Endothelial cell (in vitro differentiated cells): ENCODE results near the gene SRP54. TPM values are rescaled to one million over a fixed set of nuclear protein-coding genes. Genes with fewer than 3 reads are reported as not detected.

Source experiments
- DNase-seq: peaks from one replicate; pipeline ENCODE4 v3.0.0; 2021; ENCODE audit warnings: low spot score
- H3K27ac Mint-ChIP-seq: one replicate; pipeline ENCODE4 v1.8.0; 2021; ENCODE audit warnings: mixed read lengths, inconsistent platforms; ENCODE audit not compliant: unreplicated experiment
- H3K27me3 Mint-ChIP-seq: one replicate; pipeline ENCODE4 v1.8.0; 2021; ENCODE audit warnings: mild to moderate bottlenecking, moderate library complexity, mixed read lengths, inconsistent platforms; ENCODE audit not compliant: unreplicated experiment
- H3K36me3 Mint-ChIP-seq: one replicate; pipeline ENCODE4 v1.8.0; 2021; ENCODE audit warnings: mild to moderate bottlenecking, low read depth, mixed read lengths, inconsistent platforms; ENCODE audit not compliant: unreplicated experiment
- H3K4me1 Mint-ChIP-seq: one replicate; pipeline ENCODE4 v1.8.0; 2021; ENCODE audit warnings: mild to moderate bottlenecking, mixed read lengths, inconsistent platforms; ENCODE audit not compliant: unreplicated experiment
- H3K4me3 Mint-ChIP-seq: one replicate; pipeline ENCODE4 v1.8.0; 2021; ENCODE audit warnings: mild to moderate bottlenecking, mixed read lengths, inconsistent platforms; ENCODE audit not compliant: unreplicated experiment
- H3K9me3 Mint-ChIP-seq: one replicate; pipeline ENCODE4 v1.8.0; 2021; ENCODE audit warnings: mixed read lengths, inconsistent platforms; ENCODE audit not compliant: unreplicated experiment
- CTCF ChIP-seq: fragments of 200-600 bp; sonication (generic); IDR thresholded peaks from one replicate; pipeline ENCODE4 v1.5.0; 2021; ENCODE audit warnings: antibody characterized with exemption; ENCODE audit not compliant: unreplicated experiment
- total RNA-seq: library from RNA; stranded (reverse); fragmentation: NEBNext Ultra II Directional; extraction: Animal tissue kit (Norgen Biotek cat#: 25700); gene quantifications from one replicate; pipeline ENCODE4 v1.2.1, GENCODE V29; 2021; ENCODE audit not compliant: unreplicated experiment

The SRP54 gene
- total RNA-seq, 1 donor from 2014 or later: 47.7 TPM

- H3K27me3 Mint-ChIP-seq: no peaks in the 10 kb centered on the region
- no peak for TF ChIP-seq CTCF
- no peak overlapping the region for H3K27ac Mint-ChIP-seq
- H3K9me3 Mint-ChIP-seq: no peaks in the 10 kb centered on the region
- H3K36me3 Mint-ChIP-seq: no peaks in the 10 kb centered on the region
- H3K4me1 Mint-ChIP-seq: peaks cover 9% of the 10 kb centered on the region
- no peak overlapping the region for H3K4me3 Mint-ChIP-seq
- no peak for DNase-seq
These were observed 12.1 kb upstream of the SRP54 start for GRCh38 chr14:34970665-34971064.

GRCh38 chr14:34971381-34971780 lies 11.4 kb upstream of the SRP54 start:
- Mint-ChIP-seq H3K27ac (no peak overlapping the region), H3K4me1 (peaks cover 9% of the 10 kb centered on the region), H3K9me3 (no peaks in the 10 kb centered on the region), H3K4me3 (no peak overlapping the region), H3K27me3 (no peaks in the 10 kb centered on the region), H3K36me3 (no peaks in the 10 kb centered on the region)
- DNase-seq: no peak
- no peak for TF ChIP-seq CTCF

GRCh38 chr14:34971801-34972200 lies 11.0 kb upstream of the SRP54 start:
- H3K36me3 Mint-ChIP-seq: no peaks in the 10 kb centered on the region
- H3K27me3 Mint-ChIP-seq: no peaks in the 10 kb centered on the region
- H3K4me1 Mint-ChIP-seq: peaks cover 9% of the 10 kb centered on the region
- H3K27ac Mint-ChIP-seq: no peak overlapping the region
- TF ChIP-seq CTCF: no peak
- no peak for DNase-seq
- H3K9me3 Mint-ChIP-seq: no peaks in the 10 kb centered on the region
- no peak overlapping the region for H3K4me3 Mint-ChIP-seq

DNA sequence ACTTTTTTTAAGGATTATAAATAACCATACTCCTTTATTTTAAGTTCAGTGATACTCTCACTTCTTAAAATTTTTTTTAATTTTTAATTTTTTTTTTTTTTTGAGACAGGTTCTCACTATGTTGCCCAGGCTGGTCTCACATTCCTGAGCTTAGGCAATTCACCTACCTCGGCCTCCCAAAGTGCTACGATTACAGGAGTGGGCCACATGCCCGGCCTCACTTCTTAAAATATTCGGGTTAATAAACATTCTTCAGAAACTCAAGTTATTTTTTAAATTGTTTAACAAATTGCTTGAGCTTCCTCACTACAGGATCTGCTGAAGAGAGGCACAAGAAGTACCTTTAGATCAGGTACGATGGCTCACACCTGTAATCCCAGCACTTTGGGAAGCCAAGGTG lies 4.3 kb upstream of the SRP54 start:
- TF ChIP-seq CTCF: no peak
- Mint-ChIP-seq H3K27me3 (peaks cover 2% of the 10 kb centered on the region), H3K36me3 (no peaks in the 10 kb centered on the region), H3K9me3 (no peaks in the 10 kb centered on the region), H3K4me3 (no peak overlapping the region), H3K27ac (no peak overlapping the region), H3K4me1 (no peaks in the 10 kb centered on the region)
- DNase-seq: no peak

GRCh38 chr14:34980337-34980900 lies 2.4 kb upstream of the SRP54 start:
- H3K27ac Mint-ChIP-seq: no peak overlapping the region

More at GRCh38 chr14:34980337-34980900, 2.4 kb upstream of the SRP54 start:
- no peak for TF ChIP-seq CTCF
- peaks cover 11% of the 10 kb centered on the region for H3K4me1 Mint-ChIP-seq
- peak overlapping the region; percentile 15 for H3K4me3 Mint-ChIP-seq
- no peak for DNase-seq
- H3K36me3 Mint-ChIP-seq: no peaks in the 10 kb centered on the region
- no peaks in the 10 kb centered on the region for H3K9me3 Mint-ChIP-seq
- H3K27me3 Mint-ChIP-seq: peaks cover 2% of the 10 kb centered on the region
